SH-SY5Y (cell line): ENCODE data around the gene PACS2.

ENCODE experiments used
- GATA2 ChIP-seq: IDR thresholded peaks from 2 replicates; pipeline ENCODE4 v1.6.1; 2011; ENCODE audit warnings: mild to moderate bottlenecking, low read depth, low read length
- GATA3 ChIP-seq: IDR thresholded peaks from 2 replicates; pipeline ENCODE4 v1.6.1; 2011; ENCODE audit warnings: low read depth, mild to moderate bottlenecking, low read length, moderate library complexity

The PACS2 gene

DNA sequence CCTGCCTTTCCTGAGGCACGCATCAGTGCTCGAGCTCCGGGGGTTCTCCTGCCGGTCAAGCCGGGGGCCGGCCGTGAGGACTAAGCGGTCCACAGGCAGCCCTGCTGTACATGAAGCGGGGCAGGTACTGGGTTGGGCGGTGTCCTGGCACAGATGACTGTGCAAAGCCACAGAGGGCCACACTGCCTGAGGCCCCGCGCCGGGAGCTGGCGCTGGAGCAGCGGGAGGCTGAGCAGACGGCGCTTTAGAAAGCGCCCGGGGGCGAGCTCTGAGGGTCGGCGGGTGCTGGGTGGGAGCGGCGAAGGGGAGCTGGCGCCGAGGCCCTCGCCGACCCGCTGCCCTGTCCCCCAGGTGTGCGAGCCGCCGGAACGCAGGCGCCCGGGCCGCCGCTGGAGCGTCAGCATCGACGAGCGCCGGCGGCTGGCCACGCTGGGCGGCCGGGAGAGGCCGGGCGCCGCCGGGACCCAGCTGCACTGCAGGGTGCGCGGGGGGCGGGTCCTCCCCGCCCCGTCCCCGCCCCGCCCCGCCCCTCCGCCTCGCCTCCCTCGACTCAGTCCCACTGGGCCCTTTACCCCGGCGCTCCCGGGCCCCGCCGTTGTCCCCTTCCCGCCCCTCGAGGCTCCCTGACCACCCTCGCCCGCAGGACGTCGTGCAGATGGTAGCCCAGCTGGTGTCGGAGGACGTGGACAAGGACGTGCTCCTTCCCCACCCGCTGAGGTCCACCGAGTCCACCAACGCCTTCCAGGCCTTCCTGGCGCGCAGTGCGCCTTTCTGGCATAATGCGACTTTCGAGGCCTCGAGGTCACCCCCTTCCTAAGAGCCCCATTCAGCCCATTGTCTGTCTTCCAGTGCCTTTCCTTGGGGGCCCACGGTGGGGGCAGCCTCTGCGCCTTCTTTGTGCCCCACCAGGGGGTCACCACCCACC is 96.7 kb downstream of the PACS2 start:
- TF ChIP-seq GATA2: no peak
- TF ChIP-seq GATA3: no peak

DNA sequence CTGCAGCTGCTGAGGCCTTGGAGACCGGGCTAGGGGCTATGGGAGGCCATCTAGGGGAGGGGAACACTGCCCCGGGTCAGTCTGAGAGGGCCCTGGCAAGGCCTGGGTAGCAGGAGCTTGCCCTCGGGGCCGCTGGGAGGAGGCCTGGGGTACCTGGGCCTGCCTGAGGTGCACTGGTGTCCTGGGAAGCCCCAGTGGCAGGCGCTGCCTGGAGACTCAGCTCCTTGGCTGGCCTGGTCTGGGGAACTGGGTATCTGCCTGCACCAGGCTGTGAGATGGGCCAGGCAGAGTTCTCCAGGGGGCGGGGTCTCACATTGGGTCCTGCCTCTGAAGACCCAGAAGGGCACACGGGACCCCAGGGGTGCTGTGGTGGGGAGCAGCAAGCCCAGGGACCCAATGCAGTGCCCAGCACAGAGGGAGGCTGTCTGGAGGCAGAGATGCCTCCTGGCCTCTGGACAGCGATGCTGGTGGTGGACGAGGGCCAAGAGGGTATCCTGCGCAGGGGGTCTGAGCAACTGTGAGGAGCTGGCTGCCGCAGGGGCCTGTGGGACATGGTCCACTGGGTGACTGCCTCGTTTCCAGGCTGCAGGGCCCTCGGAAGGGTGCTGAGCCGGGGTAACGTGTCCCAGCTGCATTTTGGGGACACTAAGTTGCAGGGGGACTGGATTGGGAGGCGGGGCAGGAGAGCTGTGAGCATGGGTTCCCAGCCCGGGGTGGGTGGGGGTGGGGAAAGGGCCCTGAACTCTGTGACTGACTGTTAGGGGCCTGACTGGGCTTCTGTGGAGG is 97.6 kb downstream of the PACS2 start:
- TF ChIP-seq GATA2 (no peak), GATA3 (no peak)

GRCh38 chr14:105412771-105413543 is 98.4 kb downstream of the PACS2 start:
- TF ChIP-seq GATA3: no peak

DNA sequence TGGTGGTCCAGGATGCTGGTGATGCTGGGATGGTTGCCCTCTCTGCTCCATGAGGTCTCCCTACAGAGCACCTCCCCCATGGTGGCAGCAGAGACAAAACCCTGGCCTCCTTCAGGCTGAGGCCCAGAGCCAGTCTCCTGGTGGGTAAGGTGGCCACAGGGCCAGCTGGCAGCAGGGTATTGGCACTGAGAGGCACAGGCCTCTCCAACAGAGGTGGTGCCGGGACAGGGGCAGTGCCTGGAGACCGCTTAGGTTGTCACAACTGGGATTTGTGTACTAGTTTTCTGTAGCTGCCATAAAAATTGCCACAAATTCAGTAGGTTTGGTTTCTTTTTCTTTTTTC is 99.0 kb downstream of the PACS2 start:
- TF ChIP-seq GATA2: no peak
- no peak for TF ChIP-seq GATA3

- TF ChIP-seq GATA2: no peak
- TF ChIP-seq GATA3: no peak
Observed at GRCh38 chr14:105414456-105415371, 100.2 kb downstream of the PACS2 start.

DNA sequence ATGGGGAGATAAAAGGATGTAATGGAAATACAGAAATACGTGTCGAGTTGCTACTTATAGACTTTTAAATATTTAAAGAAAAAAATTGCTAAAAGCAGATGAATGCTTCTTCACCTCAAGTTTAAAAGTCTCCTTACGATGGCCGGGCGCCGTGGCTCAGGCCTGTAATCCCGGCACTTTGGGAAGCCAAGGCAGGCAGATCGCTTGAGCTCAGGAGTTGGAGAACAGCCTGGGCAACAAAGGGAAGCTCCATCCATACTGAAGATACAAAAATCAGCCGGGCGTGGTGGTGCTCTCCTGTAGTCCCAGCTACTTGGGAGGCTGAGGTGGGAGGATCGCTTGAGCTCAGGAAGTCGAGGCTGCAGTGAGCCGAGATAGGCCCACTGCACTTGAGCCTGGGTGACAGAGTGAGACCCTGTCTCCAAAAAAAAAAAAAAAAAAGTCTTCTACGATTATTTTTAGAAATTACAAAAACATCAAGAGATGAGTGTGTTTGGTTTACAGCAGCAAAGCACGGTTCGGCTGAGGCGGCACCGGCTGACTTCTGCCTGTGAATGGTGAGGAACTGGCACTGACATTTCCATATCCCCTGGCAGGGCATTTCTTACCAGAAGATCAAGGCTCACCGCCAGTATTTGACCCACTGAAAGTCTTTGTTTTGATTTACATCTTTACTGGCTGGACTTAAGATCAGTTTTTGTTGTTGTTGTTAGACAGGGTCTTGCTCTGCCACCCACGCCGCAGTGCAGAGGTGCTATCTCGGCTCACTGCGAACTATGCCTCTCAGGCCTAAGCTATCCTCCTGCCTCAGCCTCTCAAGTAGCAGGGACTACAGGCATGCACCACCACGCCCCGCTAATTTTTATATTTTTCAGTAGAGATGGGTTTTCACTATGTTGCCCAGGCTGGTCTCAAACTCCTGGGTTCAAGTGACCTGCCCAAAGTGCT is 101.2 kb downstream of the PACS2 start:
- TF ChIP-seq GATA3 (no peak), GATA2 (no peak)

GRCh38 chr14:105416671-105417070 is 102.1 kb downstream of the PACS2 start:
- TF ChIP-seq GATA3: no peak
- TF ChIP-seq GATA2: no peak

GRCh38 chr14:105417690-105418121 is 103.2 kb downstream of the PACS2 start:
- no peak for TF ChIP-seq GATA3
- TF ChIP-seq GATA2: no peak

GRCh38 chr14:105418269-105419194 is 104.0 kb downstream of the PACS2 start:
- TF ChIP-seq GATA3: no peak
- TF ChIP-seq GATA2: no peak

DNA sequence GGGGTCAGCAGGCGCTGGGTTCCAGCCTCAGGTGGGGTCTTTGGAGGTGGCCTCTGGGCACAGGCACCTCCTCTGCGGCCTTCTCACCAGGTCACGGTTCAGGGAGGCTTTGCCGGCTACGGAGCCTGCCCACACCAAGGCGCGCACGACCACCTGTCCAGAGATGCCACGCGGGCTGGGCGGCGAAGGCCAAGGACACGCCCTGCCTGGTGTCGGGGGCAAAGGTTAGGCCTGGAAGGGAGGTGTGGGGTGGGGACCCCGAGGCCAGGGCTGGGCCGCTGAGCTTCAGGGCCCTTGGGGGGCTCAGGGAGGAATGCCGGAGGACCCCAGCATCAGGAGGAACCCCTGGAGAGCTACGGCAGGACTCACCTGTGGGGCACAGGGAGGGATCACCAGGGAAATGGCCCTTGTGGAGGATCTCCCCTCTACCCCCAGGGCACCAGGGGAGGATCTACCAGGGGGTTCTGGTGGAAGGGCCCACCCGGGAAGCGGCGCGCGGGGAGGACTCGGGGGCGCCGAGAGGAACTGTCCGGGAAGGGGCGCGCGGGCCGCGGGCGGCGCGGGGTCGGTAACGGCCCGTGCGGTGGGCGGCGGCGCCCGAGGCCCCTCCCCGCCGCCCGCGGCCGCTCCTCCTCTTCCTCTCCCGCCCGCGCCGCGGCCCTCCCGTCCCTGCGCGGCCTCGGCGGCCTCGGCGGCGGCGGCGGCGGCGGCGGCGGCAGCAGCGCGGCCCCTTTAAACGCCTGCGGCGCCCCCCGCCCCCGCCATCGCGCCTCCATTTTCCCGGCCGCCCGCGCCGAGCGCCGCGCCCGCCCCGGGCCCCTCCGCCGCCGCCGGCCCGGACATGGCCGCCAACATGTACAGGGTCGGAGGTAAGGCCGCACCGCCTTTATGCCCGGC is 104.9 kb downstream of the PACS2 start, which contains the start of gene MTA1:
Gene MTA1, plus strand, starts transcription at position 633 of the 897 bp plus-strand sequence. Its CDS starts 209 bp downstream, at position 842.
- no peak for TF ChIP-seq GATA2
- TF ChIP-seq GATA3: no peak
